GM19193 (cell line): ENCODE measurements around the gene REELD1.

Source experiments
- POLR2A ChIP-seq: IDR thresholded peaks from 4 replicates; pipeline ENCODE4 v1.6.1; 2011; ENCODE audit not compliant: insufficient read depth, insufficient read length; ENCODE audit errors: extremely low read depth

REELD1 gene

DNA sequence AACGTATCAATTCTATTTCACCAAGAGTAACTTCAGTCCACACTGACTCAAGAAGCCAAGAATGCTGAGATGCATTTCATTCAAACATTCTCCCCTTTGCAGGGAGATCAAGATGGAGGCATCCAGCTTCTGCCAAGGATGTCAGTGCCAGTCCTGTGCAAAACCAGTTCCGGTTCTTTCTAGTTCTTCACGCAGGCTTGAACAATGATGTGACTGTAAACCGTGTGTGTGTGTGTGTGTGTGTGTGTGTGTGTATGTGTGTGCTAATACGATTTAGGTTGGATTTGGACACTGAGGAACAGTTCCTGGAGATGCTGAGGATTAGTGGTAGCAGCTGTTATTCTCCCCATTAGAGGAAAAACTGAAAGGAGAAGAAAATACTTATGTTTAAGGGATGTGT lies at the start of gene REELD1:
Gene REELD1, plus strand, starts transcription at position 301 of the 400 bp plus-strand sequence. CDS start 2,415 bp downstream, outside the sequence.
- TF ChIP-seq POLR2A, result no peak

DNA sequence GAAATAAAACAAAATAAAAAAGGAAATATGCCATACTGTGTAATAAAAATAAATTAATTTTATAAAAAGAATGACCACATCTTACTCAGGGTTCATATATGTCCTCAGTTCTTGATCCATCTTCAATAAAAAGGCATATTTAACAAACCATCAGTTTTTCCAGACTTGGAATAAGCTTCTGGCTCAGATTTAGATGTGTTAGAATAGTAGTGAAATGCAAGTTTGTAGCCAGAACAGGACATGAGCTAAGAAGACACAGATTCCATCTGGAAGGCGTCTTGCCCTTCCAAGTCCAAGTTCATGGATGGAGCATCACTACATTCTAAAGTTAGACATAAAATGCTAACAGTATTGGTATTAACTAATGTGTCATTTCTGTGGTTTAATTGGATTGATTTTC lies 49.1 kb upstream of the REELD1 start:
- no peak for TF ChIP-seq POLR2A

DNA sequence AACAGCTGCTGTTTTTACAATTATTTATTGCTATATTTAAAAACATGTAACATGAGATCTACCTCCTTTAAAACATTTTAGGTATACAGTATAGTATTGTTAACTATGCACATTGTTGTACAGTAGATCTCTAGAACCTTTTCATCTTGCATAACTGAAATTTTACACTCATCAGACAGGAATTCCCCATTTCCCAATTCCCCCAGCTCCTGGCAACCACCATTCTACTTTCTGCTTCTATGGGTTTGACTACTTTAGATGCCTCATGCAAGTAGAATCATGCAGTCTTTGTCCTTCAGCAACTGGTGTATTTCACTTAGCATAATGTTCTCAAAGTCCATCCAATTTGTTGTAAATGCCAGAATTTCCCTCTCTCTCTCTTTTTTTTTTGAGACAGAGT lies 48.5 kb upstream of the REELD1 start:
- no peak for TF ChIP-seq POLR2A

DNA sequence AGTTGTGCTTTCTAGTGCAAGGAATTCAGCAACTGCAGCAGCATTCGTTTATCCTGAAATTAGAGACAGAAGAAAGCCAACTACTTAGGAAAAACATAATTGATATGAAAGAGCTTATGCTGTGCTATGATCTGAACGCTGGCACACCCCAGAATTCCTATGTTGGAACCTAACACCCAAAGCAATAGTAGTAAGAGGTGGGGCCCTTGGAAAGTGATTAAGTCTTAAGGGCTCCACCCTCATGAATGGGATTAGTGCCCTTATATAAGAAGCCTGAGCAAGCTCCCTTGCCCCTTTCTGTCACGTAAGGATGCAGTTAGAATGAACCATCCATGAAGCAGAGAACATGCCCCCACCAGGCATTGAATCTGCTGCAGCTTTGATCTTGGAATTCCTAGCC lies 44.2 kb upstream of the REELD1 start:
- no peak for TF ChIP-seq POLR2A

DNA sequence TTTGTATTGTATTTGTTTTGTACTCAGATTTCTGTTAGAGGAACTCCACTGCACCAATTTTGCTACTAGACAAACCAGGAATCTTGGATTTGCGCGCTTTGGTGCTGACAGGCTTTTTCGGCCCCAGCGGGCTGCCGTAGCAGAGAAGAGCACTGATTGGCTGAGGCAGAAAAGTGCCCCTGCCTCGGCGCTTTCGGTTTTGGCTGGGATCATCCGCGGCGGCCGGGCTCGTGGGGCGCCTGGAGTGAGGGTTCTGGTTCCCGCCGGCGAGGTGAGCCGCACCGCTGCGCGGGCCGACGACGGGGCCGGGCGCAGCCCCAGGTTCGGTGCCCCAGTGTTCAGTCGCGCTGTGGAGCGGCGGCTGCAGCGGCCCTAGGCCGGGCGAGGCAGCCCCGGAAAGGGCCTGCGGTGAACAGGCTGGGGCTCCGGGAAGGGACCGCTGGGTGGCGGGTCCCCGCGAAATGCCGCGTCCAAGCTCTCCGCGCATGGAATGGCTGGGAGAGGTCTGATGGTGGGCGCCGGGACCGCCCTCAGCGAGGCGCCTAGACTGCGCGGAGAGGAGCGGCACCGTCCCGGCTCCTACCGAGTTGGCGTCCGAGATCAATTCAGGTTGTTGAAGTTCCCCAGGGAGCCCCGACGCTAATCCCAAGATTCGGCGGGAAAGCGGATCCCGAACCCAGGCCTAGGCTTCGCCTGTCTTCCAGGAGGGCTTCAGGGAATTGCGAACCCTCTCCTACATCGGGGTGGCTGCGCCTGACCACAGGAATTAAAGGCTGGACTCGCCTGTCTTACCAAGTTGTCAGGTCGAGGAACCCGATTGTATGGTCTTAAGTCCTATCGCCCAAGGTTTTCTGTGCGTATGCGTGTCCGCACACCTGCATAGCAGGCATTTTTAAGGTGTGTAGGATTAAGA lies 38.5 kb upstream of the REELD1 start, which contains the start of gene LSM6:
Gene LSM6, plus strand, starts transcription at position 178 of the 913 bp plus-strand sequence. CDS start 7,204 bp downstream, outside the sequence.
- peak; percentile 85 for TF ChIP-seq POLR2A

DNA sequence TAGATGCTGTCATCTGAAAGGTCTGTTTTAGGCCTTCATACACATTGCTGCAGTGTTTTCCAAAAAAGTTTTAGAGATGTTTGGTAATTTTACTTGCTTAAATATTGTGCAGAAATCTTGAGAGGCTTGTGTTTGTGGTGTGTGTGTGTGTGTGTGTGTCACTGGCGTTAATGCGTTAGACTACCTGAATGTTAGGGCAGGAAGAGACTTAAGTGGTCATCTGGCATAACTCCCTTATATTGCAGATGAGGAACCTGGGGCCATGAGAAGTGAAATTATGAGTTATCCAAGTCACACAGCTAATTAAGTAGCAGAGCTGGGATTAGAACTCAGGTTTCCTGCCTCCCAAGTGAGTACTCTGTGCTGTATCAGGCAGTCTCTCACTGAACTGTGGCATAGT lies 37.4 kb upstream of the REELD1 start:
- TF ChIP-seq POLR2A, result no peak

DNA sequence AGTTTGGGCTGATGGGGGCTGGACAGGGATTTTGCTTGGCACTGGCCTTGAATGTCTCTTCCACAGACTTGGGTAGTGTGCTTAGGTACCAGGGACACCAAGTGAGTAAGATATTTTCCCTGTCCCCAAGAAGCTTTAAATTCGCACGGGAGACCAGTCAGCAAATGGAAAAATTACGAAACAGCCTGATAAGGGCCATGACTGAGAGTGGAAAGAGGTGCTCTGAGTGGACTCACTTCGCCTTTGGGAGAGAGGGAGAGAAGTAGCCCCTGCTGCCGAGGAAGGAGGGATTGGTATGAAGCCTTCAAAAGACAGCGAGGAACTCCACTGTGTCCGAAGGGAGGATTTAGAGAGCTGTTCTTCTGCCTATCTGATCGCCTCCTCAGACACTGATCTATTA lies 36.2 kb upstream of the REELD1 start:
- no peak for TF ChIP-seq POLR2A

DNA sequence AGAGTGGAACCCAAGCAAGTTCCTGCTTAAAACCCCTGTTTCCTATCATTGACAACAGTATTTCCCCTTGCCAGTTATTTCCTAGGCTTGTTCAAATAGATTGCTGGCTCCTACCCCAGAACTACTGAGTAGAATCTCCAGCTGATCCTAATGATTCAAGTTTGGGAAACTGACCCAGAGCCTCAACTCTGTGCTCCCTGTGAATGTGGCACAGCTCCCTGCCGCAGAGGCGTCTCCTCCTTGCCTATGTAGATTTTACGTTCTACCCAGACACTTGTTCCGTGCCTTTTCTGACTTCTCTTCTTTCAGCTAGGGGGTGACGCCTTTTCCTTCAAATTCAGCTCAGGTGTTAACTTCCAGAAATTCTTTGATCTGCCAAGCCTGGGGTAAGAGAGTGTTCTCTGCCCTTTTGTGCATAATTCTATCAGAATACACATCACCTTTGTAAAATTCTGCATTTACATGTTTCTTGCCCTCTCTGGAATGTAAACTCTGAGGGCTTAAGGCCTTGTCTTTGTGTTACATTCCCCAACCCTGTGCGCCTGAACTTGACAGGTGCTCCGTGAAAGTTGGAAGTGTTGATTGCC lies 34.5 kb upstream of the REELD1 start:
- TF ChIP-seq POLR2A, result no peak

DNA sequence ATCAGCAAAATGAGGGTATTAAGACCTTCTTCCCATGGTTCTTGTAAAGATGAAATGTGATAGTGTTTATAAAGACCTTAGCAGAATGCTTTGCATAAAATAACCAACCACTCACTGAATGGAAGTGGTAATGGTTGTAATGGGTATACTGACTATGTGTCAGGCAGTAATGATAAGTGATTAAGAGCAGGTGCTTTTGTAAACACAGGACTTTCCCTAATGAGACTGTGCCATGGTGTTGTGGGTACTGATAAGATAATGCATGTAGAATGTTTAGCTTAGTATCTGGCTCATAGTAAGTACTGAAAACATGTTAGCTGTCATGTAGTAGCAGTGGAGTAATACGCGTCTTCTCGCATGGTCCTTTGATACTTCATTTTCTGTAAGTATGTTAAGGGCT lies 31.9 kb upstream of the REELD1 start:
- TF ChIP-seq POLR2A, result no peak

DNA sequence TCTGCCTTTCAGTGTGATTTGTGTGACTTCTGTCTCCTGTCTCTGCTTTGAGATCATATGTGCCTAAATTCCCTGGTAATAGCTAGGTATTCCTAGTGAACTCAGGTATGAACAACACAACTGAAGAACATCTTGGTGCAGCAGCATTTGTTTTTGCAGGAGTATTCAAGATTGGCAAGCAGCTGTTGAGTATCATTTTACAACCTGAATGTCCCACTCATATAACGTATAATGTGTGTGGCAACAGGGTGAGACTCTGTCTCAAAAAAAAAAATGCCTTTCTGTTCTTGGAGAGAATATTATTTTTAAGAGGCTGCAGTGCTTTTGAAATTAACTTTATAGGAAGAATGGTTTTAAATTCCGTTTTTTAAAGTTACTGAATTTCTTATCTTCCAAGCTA lies 31.1 kb upstream of the REELD1 start:
- no peak for TF ChIP-seq POLR2A

DNA sequence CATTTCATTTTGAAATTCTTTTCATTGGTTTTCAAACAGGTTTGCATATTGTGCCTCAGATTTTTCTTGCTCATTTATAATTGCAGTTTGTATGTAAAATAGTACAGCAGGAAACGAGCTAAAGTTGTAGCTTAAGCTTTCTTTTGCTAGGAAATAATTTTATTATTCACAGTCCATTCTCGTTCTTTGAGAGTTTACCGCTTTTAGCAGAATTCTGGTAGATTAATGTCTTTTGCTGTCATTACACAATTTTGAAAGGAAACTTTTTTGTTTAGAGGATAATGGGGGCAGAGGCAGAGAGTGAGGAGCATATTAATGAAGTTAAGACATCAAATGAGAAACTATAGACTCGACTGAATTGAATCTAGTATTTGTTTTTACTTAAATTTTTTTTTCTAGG lies 28.3 kb upstream of the REELD1 start:
- no peak for TF ChIP-seq POLR2A

DNA sequence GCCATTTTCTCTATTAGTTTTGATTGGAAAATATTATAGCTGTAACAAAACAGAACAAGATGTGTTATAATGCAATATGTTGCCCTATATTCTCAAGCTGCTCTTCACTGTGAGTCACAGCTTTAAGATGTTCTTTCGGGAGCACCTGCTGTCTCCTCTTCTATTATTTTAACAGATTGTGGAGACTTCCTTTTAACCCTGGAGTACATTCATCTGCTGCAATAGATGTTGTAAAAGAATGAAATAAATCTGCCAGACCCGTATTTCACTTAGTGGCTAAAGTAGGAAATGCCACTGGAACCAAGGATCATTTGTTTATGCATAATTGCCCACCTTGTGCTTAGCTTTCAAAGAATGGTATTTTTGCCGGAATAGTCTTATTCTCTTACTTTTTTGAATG lies 27.7 kb upstream of the REELD1 start:
- no peak for TF ChIP-seq POLR2A

DNA sequence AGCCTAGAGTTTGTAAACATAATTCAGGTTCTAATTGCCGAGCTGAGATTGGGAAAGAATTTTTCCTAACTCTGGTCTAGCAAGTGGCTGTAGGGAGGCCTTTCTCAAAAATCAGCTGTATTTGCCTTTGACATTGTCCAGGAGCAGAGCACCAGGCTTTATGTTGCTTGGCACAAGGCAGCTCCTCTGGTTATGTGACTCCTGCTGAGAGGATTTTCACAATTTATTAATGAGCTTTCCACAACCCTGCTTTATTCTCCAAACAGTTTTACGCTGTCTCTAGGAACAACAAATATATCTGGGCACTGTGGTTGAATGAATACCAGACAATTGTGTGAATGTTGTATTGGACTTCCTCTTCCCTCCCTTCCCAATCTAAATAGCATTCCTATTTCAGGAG lies 23.9 kb upstream of the REELD1 start:
- TF ChIP-seq POLR2A, result no peak

DNA sequence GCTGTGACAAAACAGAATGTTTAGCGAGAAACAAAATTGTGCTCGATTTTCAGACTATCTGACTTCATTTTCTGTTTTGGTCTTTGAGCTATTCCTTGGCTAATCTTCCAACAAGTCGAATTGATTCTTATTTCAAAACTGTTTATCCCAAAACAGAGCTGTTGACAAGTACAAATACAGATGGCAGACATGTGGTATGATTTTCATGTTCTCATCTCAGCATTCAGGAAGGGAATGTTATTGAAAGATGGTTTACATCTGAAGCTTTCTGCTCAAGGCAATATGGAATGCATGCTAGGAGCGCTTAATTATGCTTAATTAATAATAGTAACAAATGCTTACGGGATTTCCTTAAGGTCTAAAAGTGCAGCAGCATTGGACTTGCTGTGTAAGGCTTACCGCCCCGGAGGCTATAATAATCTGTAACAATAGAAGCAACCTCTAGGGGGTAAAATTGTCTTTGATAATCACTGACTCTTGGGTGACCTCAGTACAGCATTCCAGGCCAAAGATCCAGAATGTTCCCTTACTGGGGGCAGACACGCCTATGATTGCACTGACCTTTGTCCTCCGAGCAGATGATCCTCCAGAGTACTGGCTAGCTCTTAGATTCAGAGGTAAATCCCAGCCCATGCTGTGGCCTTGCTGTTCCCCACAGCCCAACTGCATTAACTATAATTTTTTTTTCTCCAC lies 22.4 kb upstream of the REELD1 start:
- no peak for TF ChIP-seq POLR2A

DNA sequence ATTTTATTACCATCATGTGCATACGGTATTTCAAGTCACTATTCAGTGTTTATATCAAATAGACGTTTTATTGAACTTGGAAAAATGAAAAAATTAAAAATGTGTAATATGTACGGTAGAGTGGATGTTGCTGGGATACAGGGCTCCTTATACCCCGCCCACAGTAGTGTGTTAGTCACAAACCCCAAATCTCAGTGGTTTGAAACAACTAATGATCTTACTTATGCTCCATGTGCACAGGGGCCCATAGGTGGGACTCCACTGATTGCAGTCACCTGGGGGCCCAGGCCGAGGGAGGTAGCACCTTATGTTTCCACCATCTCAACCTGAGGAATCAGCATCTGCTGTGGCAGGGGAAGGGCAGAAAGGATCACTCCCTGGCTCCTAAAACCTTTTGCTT lies 20.7 kb upstream of the REELD1 start:
- TF ChIP-seq POLR2A, result no peak

DNA sequence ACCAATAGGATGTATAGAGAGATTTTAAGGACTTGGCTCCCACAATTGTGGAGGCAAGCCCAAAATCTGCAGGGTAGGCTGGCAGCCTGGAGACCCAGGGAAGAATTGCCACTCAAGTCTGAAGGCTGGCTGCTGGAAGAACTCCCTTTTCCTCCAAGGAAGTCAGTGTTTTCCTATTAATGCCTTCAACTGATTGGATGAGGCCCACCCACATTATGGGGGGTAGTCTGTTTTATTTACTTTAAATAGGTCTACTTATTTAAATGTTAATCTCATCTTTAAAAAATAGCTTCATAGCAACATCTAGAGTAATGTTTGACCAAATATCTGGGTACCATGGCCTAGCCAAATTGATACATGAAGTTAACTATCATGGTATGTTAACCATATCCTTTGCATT lies 20.1 kb upstream of the REELD1 start:
- TF ChIP-seq POLR2A, result no peak

DNA sequence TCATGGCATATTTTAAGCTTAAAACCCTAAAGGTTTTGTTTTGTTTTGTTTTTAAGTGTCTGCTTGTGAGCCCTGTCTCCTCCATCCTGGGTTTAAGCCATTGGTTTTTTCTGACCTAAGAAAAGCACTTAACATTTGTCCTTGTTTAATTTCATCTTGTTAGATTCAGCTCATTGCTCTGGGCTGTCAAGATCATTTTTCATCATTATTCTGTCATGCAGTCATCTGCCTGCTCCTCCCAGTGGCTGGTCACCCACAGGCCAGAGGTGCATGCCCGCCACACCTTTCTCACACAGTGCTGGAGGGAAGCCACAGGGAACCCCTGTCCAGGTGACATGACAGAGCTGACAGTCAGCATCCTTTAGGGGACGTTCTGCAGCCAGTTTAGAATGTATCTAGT lies 11.7 kb upstream of the REELD1 start:
- TF ChIP-seq POLR2A, result no peak

DNA sequence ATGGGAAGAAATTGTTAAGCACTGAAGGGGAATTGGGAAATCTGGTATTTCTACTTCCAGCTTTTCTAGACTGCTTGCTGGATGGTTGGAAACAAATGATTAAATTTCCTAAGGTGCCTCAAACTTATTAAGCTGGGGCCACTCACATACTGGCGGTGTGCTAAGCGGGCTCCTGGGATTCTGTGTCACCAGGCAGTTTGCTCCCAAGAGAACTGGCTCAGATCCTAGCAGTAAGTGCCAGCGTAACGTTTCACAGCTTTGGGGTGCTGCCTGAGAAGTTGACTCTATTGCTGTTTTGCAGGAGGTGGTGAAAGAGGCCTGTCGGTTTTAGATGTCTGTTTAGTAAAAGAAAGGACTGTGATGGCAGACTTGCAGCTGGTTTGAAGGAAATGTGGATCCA lies 6.9 kb upstream of the REELD1 start:
- TF ChIP-seq POLR2A, result no peak
